ENCODE data around the gene ITGB3BP. TPM values are rescaled to one million over a fixed set of nuclear protein-coding genes. Genes with fewer than 3 reads are reported as not detected.

ITGB3BP gene
- total RNA-seq, 1 experiment from 2014 or later = 23.6 TPM

GRCh38 chr1:63509718-63510117 is 13.3 kb downstream of the ITGB3BP start:
- intact Hi-C loops (cut with micrococcal nuclease; ENCODE audit: unreplicated experiment) = no loop called here
- Mint-ChIP-seq H3K36me3 (ENCODE audit: insufficient read depth, unreplicated experiment) (no peaks in the 10 kb centered on the region), H3K9me3 (ENCODE audit: unreplicated experiment) (no peaks in the 10 kb centered on the region), H3K4me3 (ENCODE audit: unreplicated experiment) (no peak overlapping the region), H3K27me3 (ENCODE audit: insufficient read depth, unreplicated experiment) (no peaks in the 10 kb centered on the region), H3K4me1 (ENCODE audit: low read depth, unreplicated experiment) (no peaks in the 10 kb centered on the region), H3K27ac (ENCODE audit: unreplicated experiment) (no peak overlapping the region)
- ChIA-PET POLR2A (no interaction called here), CTCF (no interaction called here)
- H3K4me3 ChIP-seq (ENCODE audit: low read depth, low read length) = no peak overlapping the region
- no peaks in the 10 kb centered on the region for H3K36me3 ChIP-seq (ENCODE audit: control insufficient read depth, insufficient read depth, low read length)
- H3K9me3 ChIP-seq = no peaks in the 10 kb centered on the region
- H3K27me3 ChIP-seq (replicated peaks; ENCODE audit: control insufficient read depth, insufficient read depth, low read length) = no peaks in the 10 kb centered on the region
- no peaks in the 10 kb centered on the region for H3K4me1 ChIP-seq
- TF ChIP-seq CTCF (IDR thresholded peaks at IDR 0.05; ENCODE audit: insufficient read depth in 1 of 2, low read depth in 1 of 2, low read length in 1 of 2, severe bottlenecking in 1 of 2, unreplicated experiment in 1 of 2) = no peak
- DNase-seq = no peak
- BruUV-seq (replicated peaks) = no TSS peak

DNA sequence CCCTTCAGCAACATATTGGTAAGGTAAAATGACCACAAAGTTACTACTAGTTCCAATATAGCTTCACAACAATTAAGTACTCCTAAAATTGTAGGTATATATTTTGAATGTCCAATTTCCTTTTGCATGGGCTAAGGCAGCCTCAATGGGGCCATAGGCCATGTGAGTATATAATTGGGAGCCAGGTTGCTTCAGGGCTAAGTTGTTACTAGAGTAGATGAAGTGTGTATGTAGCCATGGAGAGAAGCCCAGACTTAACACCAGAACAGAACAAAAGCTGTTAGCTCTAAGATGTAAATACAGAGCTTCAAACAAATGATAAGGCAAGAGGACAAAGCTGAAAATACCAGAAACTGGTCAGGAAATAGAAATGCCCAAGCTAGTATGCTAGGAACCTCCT is 16.2 kb downstream of the ITGB3BP start:
- Mint-ChIP-seq H3K4me3 (ENCODE audit: unreplicated experiment) (no peak overlapping the region), H3K27ac (ENCODE audit: unreplicated experiment) (no peak overlapping the region), H3K4me1 (ENCODE audit: low read depth, unreplicated experiment) (no peaks in the 10 kb centered on the region), H3K36me3 (ENCODE audit: insufficient read depth, unreplicated experiment) (no peaks in the 10 kb centered on the region), H3K9me3 (ENCODE audit: unreplicated experiment) (no peaks in the 10 kb centered on the region), H3K27me3 (ENCODE audit: insufficient read depth, unreplicated experiment) (no peaks in the 10 kb centered on the region)
- Histone ChIP-seq H3K27me3 (replicated peaks; ENCODE audit: control insufficient read depth, insufficient read depth, low read length) (no peaks in the 10 kb centered on the region), H3K4me3 (ENCODE audit: low read depth, low read length) (no peak overlapping the region), H3K9me3 (no peaks in the 10 kb centered on the region), H3K36me3 (ENCODE audit: control insufficient read depth, insufficient read depth, low read length) (no peaks in the 10 kb centered on the region), H3K4me1 (no peaks in the 10 kb centered on the region)
- TF ChIP-seq CTCF (IDR thresholded peaks at IDR 0.05; ENCODE audit: insufficient read depth in 1 of 2, low read depth in 1 of 2, low read length in 1 of 2, severe bottlenecking in 1 of 2, unreplicated experiment in 1 of 2) = no peak
- intact Hi-C loops (cut with micrococcal nuclease; ENCODE audit: unreplicated experiment) = no loop called here
- CTCF ChIA-PET = no interaction called here
- no peak for DNase-seq
- no TSS peak for BruUV-seq (replicated peaks)
- POLR2A ChIA-PET = no interaction called here

GRCh38 chr1:63501256-63501655 is 21.8 kb downstream of the ITGB3BP start:
- ChIA-PET POLR2A (no interaction called here), CTCF (no interaction called here)
- Histone ChIP-seq H3K4me1 (no peaks in the 10 kb centered on the region), H3K36me3 (ENCODE audit: control insufficient read depth, insufficient read depth, low read length) (no peaks in the 10 kb centered on the region), H3K9me3 (no peaks in the 10 kb centered on the region), H3K4me3 (ENCODE audit: low read depth, low read length) (no peak overlapping the region), H3K27me3 (replicated peaks; ENCODE audit: control insufficient read depth, insufficient read depth, low read length) (no peaks in the 10 kb centered on the region)
- no peak for TF ChIP-seq CTCF (IDR thresholded peaks at IDR 0.05; ENCODE audit: insufficient read depth in 1 of 2, low read depth in 1 of 2, low read length in 1 of 2, severe bottlenecking in 1 of 2, unreplicated experiment in 1 of 2)
- H3K9me3 Mint-ChIP-seq (ENCODE audit: unreplicated experiment) = no peaks in the 10 kb centered on the region
- H3K4me1 Mint-ChIP-seq (ENCODE audit: low read depth, unreplicated experiment) = no peaks in the 10 kb centered on the region
- H3K27me3 Mint-ChIP-seq (ENCODE audit: insufficient read depth, unreplicated experiment) = no peaks in the 10 kb centered on the region
- no peak overlapping the region for H3K4me3 Mint-ChIP-seq (ENCODE audit: unreplicated experiment)
- no peaks in the 10 kb centered on the region for H3K36me3 Mint-ChIP-seq (ENCODE audit: insufficient read depth, unreplicated experiment)
- no TSS peak for BruUV-seq (replicated peaks)
- intact Hi-C loops (cut with micrococcal nuclease; ENCODE audit: unreplicated experiment) = no loop called here
- DNase-seq = no peak
- H3K27ac Mint-ChIP-seq (ENCODE audit: unreplicated experiment) = no peak overlapping the region
